ENCODE results near the gene C22orf23. TPM values are rescaled to one million over a fixed set of nuclear protein-coding genes. Genes with fewer than 3 reads are reported as not detected.

C22orf23 gene
- total RNA-seq, 3 donors from 2014 or later, result not detected

DNA sequence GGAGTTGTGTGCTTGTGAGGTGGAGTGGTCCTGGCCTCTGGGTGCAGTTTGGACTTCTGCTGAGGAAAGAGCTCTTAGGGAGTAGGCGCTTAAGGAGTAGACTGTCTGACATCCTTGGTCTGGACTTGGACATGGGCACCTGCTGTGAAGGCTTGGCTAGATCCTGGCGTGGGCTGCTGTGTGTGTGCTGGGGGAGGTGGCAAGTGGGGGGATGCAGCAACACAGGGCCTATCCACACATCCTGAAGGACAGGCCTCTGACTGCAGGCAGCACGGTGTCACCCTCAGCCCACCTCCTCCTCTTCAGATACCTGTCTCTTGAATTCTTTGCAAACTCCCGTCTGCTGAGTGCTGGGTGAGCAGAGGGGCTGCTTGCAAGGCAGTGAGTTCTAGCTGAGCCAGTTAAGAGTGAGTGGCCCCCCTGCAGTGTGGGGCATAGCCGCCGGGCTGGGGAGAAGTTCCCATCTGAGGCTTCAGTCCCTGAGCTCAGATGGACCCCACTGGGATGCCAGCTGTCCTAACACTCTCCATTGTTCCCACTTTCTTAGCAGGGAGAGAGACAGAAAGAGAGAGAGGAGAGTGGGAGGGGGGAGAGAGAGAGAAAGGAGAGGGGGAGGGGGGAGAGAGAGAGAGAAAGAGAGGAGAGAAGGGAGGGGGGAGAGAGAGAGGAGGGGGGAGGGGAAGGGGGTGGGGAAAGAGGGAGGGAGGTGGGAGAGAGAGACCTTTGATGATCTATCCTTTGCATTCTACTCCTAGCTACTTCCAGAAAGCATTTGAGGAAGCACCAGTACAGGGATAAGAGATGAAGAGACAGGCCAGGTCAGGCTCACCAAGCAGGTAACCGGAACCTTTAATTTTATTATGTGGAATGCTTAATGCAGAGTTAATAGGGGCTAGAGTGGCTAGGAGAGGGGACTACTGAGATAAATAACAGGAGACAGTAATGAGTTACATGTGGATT is 18.4 kb upstream of the C22orf23 start:
- Histone ChIP-seq H3K9me3 (no peaks in the 10 kb centered on the region), H3K4me3 (no peak overlapping the region), H3K36me3 (ENCODE audit: low read depth) (no peaks in the 10 kb centered on the region), H3K4me1 (ENCODE audit: low read depth) (no peaks in the 10 kb centered on the region)
- intact Hi-C loops (cut with DNase I, micrococcal nuclease), result no loop called here
- TF ChIP-seq, protein P1, sequence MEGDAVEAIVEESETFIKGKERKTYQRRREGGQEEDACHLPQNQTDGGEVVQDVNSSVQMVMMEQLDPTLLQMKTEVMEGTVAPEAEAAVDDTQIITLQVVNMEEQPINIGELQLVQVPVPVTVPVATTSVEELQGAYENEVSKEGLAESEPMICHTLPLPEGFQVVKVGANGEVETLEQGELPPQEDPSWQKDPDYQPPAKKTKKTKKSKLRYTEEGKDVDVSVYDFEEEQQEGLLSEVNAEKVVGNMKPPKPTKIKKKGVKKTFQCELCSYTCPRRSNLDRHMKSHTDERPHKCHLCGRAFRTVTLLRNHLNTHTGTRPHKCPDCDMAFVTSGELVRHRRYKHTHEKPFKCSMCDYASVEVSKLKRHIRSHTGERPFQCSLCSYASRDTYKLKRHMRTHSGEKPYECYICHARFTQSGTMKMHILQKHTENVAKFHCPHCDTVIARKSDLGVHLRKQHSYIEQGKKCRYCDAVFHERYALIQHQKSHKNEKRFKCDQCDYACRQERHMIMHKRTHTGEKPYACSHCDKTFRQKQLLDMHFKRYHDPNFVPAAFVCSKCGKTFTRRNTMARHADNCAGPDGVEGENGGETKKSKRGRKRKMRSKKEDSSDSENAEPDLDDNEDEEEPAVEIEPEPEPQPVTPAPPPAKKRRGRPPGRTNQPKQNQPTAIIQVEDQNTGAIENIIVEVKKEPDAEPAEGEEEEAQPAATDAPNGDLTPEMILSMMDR (IDR thresholded peaks at IDR 0.05), result no peak
- DNase-seq (no peak), ATAC-seq (no peak)

DNA sequence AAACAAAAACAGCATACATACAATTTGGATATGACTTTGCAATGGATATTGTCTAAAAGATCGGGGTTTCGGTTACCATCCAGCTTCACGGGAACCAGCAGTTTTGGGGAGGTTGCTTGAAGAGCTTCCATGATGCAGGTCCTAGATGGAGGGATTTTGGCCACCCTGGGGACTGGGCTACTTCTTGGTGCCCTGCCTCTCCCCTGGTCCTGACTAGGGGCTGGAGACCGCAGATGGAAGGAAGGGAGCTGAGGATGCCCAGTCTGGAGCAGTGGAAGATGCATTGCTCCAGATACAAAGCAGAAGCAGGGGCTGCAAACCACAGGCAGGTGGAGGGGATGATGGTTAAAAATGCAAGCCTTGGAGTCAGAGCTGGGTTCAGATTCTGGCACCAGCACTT is 17.5 kb upstream of the C22orf23 start:
- ATAC-seq, result no peak
- intact Hi-C loops (cut with DNase I, micrococcal nuclease), result no loop called here
- TF ChIP-seq, protein P1 (IDR thresholded peaks at IDR 0.05), result no peak
- H3K9me3 ChIP-seq, result no peaks in the 10 kb centered on the region
- no peak for DNase-seq
- H3K4me1 ChIP-seq (ENCODE audit: low read depth), result no peaks in the 10 kb centered on the region
- no peaks in the 10 kb centered on the region for H3K36me3 ChIP-seq (ENCODE audit: low read depth)
- no peak overlapping the region for H3K4me3 ChIP-seq

DNA sequence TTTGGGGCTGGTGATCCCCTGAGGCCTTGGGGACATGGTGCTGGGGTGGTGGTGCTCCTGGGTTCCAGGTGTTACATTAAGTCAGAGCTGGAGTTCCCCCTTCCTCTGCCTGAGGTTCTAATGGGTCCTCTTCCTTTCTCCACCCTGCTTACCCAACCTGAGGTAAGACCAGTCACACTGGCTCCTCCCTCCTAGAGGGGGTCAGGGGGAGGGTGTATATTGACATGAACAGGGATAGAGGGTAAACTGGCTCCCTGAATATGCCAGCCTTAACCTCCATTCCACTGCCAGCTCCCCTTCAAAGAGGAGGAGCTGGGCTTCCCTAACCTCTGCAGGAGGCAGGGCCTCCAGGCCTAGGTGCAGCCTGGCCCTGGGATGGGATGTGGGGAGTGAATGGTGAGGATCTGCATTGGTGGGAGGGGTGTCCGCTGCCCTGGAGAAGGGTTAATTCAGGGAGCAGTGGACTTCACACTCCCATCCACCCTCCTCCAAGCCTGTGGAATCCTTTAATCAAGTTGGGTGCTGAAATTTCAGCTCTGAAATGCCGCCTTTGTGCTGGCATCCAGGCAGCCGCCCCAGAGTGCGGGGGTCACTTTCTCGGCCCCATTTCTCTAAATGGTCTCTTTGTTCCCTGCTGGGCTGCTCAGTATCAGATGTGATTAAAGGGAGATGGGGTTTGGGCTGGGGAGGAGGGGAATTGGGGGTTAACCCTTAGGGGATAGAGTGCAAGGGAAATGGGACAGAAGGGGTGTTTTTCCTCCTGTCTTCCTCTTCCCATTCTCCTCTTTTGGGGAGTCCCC is 15.3 kb upstream of the C22orf23 start:
- intact Hi-C loops (cut with DNase I, micrococcal nuclease), result loop anchor here in 1 of 2 donors (5.0 kb wide), 1 partner anchor 151 kb away; no protein-coding TSS in a partner anchor
- DNase-seq (no peak), ATAC-seq (no peak)
- no peaks in the 10 kb centered on the region for H3K36me3 ChIP-seq (ENCODE audit: low read depth)
- H3K9me3 ChIP-seq, result no peaks in the 10 kb centered on the region
- TF ChIP-seq, protein P1 (IDR thresholded peaks at IDR 0.05), result no peak
- H3K4me1 ChIP-seq (ENCODE audit: low read depth), result no peaks in the 10 kb centered on the region
- no peak overlapping the region for H3K4me3 ChIP-seq

DNA sequence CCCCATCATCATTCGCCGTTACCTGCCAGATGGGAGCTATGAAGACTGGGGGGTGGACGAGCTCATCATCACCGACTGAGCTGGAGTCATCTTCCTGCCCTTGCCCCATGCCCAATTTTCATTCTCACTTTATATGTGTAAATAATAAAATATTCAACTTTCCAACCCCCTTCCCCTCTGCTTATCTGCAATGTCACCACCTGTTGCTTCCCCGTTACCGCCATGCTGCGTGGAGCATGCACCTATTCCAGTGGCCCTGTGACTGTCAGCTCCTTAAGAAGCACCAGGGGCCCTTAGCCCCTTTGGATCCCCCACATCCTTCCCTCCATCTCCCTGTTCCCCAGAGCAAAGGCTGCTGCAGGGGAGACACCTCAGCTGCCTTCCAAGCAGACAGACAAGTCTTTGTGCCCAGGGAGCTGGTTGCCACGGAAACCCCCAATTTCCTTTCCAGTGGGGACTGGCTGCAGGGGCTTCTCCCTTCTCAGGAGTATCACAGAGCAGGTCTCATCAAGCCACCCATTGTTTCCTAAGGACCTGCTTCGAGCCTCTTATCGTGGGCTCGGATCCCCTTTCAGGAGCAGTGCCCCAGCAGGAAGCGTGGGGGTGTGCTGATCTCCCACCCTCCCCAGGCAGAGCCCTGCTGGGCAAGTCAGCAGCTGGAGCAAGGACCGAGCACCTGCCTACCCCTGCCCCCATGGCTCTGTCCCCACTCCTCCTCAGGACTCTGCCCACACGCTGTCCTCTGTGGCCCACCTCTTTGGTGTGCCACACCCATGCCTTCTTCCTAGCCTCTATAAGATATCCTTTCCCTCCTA is 14.4 kb upstream of the C22orf23 start:
- no peak for DNase-seq
- no peak overlapping the region for H3K4me3 ChIP-seq
- TF ChIP-seq, protein P1 (IDR thresholded peaks at IDR 0.05), result no peak
- H3K4me1 ChIP-seq (ENCODE audit: low read depth), result no peaks in the 10 kb centered on the region
- H3K9me3 ChIP-seq, result no peaks in the 10 kb centered on the region
- ATAC-seq, result no peak
- intact Hi-C loops (cut with DNase I, micrococcal nuclease), result loop anchor here in 1 of 2 donors (5.0 kb wide), 1 partner anchor 151 kb away; no protein-coding TSS in a partner anchor
- H3K36me3 ChIP-seq (ENCODE audit: low read depth), result no peaks in the 10 kb centered on the region

DNA sequence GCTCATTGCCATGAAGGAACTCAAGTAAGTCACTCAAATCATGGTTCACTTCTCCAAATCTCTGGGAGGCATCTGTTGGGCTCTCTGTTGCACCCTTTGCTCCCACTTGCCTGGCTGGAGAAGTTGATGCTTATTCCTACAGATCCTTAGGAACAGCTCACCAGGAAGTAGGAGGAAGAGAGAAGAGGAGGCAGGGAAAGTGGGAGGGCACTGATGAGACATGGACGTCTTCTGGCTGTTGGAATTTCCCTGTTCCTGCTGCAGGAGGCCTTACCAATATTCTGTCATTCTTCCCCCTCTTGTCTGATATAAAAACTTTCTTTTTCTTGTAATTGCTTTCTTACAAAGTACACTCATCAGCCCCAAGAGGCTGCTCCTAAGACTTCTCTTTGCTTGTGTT is 13.7 kb upstream of the C22orf23 start:
- no peaks in the 10 kb centered on the region for H3K9me3 ChIP-seq
- intact Hi-C loops (cut with DNase I, micrococcal nuclease), result loop anchor here in 1 of 2 donors (5.0 kb wide), 1 partner anchor 150 kb away; no protein-coding TSS in a partner anchor
- TF ChIP-seq, protein P1 (IDR thresholded peaks at IDR 0.05), result no peak
- no peaks in the 10 kb centered on the region for H3K36me3 ChIP-seq (ENCODE audit: low read depth)
- no peak for DNase-seq
- no peaks in the 10 kb centered on the region for H3K4me1 ChIP-seq (ENCODE audit: low read depth)
- H3K4me3 ChIP-seq, result no peak overlapping the region
- no peak for ATAC-seq
